Left cardiac atrium (tissue), 4 donors: Measurements from ENCODE around the gene RBPMS2. TPM values are rescaled to one million over a fixed set of nuclear protein-coding genes. Genes with fewer than 3 reads are reported as not detected.
"Not testable (repeated sequence)": the region's sequence is repeated elsewhere in the genome, so short reads cannot be mapped to it uniquely, and the experiment has no call there.

Experiments
- ATAC-seq, 2 donors: fragments of 200-7000 bp; cut with Tn5 transposase; one replicate each; pipeline ENCODE4 v1.9.1; 2020; ENCODE audit warnings: mild to moderate bottlenecking in 2 of 2, moderate library complexity in 2 of 2
- DNase-seq: peaks from one replicate; pipeline ENCODE4 v3.0.0-alpha.2; 2020
- intact Hi-C, 2 donors: fragments of 100-400 bp; cut with DNase I; formaldehyde crosslinking; loops; one replicate each; pipeline versions ENCODE4 v1.14.1 to v1.15.1; 2022 to 2023
- total RNA-seq, 2 donors: library from RNA; stranded (reverse); fragmentation: NEBNext Ultra II Directional; extraction: Animal tissue kit (Norgen Biotek cat#: 25700); gene quantifications; one replicate each; pipeline ENCODE4 v1.2.1, GENCODE V29; 2021
- donor health status: DM: no; HTN: yes; CAD: no.
- donor health status: DM: no; HTN: yes; CAD: no; lungs with severe emphysema.
- donor health status: DM: yes; HTN: yes; CAD: no.
- donor health status: Dilated cardiomyopathy.

The RBPMS2 gene
- total RNA-seq, 2 donors from 2014 or later, result 312 to 403 TPM

GRCh38 chr15:64763021-64763420 is 12.4 kb downstream of the RBPMS2 start:
- ATAC-seq, result peak; percentile 60 to 69
- DNase-seq, result no peak
- intact Hi-C loops, result no loop called here

GRCh38 chr15:64762546-64762945 is 12.8 kb downstream of the RBPMS2 start:
- intact Hi-C loops, result no loop called here
- peak; percentile 16 to 30 for ATAC-seq
- no peak for DNase-seq

DNA sequence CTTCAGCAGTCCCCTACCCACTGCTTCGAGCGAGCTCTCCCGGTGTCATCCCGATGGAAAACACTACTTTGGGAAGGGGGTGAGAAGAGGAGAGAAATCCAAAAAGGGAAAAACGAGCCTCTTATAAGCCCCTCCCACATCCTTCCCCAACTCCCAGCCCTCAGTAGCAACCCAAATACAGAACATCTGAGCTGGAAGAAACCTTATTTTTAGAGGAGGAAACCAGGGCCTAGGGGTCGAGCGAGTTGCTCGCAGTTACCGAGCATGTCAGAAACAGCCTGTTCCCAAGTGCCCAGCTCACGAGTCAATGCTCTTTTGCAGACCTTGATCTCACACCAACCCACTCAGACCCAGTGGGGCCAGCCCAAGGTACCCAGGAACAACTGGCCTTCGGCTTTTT is 14.2 kb downstream of the RBPMS2 start:
- no peak for DNase-seq
- peak in 1 of 2 donors; percentile 33 for ATAC-seq
- intact Hi-C loops, result no loop called here

GRCh38 chr15:64760056-64760455 is 15.3 kb downstream of the RBPMS2 start:
- DNase-seq (no peak), ATAC-seq (no peak)
- intact Hi-C loops, result no loop called here

DNA sequence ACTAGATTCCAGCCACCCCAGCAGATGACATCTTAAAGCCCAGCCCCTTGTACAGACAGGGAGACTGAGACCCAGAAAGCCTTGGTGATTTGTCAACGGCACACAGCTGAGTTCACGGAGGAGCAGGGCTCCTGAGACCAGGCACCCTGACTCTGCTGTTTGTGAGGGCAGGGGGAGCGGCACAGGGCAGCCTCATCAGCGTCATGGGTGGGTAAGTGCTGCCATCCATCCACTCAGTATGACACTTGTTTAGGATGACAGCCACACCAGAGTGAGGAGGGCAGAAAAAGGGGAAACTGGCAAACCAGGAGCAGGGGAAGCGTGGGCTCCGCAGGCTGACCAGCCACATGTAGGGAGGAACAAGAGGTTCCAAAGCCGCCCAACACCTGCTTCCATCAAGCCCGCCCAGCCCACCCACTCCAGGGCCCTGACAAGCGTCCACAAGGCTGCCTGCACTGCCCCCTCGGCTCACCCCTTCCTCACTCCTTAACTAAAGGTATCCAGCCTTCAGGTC is 19.9 kb downstream of the RBPMS2 start:
- DNase-seq (peak; percentile 33), ATAC-seq (peak; percentile 54 to 73)
- intact Hi-C loops, result no loop called here

- ATAC-seq, result peak in 1 of 2 donors; percentile 28
- intact Hi-C loops, result no loop called here
- DNase-seq, result no peak
Observed at GRCh38 chr15:64754663-64755426, 20.5 kb downstream of the RBPMS2 start.

- DNase-seq (no peak), ATAC-seq (no peak)
- intact Hi-C loops, result no loop called here
Observed at GRCh38 chr15:64753480-64754185, 21.8 kb downstream of the RBPMS2 start.

- no peak for ATAC-seq
- intact Hi-C loops, result no loop called here
- DNase-seq, result no peak
Observed at GRCh38 chr15:64751464-64751863, 23.9 kb downstream of the RBPMS2 start.

DNA sequence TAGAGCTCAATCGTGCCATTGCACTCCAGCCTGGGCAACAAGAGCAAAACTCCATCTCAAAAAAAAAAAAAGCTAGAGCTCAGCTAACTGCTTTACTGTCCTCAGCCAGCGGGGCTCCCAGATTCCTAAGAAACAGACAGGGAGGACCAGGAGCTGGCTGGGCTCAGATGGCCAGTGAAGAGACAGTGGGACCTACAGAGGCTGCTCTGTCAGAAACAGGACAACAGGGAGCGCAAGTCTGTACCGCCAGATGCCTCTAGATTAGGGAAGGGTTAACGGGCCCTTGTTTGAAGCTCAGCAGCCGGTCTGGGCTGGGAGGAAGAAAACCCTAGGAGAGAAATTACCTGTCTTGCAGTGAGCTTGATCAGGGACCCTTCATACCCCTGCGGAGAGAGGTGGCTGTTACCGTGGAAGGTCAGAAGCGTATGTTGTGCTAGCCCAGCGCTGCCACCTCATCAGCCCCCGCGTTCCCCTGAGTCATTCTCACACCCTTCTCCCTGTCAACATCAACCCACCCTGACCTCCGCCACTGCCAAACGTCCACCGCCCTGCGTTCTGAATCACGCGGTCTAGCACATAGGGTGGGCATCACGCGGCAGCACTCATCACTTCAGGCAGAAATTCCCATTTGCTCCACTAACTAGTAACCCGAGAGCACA is 25.3 kb downstream of the RBPMS2 start:
- intact Hi-C loops, result loop anchor here in 1 of 2 donors (5.0 kb wide), 1 partner anchor 32 kb away; no protein-coding TSS in a partner anchor
- peak; percentile 57 to 80 for ATAC-seq
- DNase-seq, result peak; percentile 71

DNA sequence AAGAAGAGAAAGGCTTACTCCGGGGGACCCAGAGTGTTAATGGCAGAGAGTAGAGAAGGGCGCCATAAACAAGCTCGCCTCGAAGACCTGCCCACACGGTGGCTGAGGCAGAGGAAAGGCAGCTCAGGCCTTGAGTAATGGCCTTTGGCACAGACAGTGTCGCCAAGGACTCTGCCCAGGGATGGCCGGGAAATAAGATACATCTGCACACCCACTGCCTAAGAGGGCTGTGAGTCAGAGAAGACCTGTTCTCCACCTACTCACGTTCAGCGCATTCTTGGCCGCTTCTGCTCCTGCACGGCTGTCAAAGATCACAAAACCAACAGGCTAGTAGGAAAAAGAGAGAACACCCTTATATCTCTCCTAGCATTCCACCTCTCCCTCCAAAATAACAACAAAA is 26.2 kb downstream of the RBPMS2 start:
- ATAC-seq (peak; percentile 51 to 81), DNase-seq (peak; percentile 36)
- intact Hi-C loops, result loop anchor here in 1 of 2 donors (5.0 kb wide), 1 partner anchor 33 kb away; no protein-coding TSS in a partner anchor

DNA sequence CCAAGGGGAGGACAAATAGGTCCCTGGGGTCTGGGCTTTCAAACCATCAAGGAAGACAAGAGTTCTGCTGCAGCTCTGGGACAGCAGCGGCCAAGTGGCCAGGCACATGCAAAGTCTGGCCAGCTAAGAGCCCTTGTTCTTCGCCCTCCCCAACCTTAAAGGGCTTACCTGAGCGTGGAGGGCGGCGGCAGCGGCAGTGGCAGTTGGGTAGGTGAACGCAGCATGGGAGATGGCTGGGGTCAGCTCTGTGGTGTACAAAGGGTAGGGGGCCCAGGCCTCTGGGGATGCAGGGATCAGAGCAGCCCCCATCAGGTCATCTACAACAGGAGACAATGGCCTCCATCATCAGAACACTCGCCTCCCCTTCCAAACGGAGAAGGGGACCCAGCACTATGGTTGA is 27.1 kb downstream of the RBPMS2 start:
- intact Hi-C loops, result loop anchor here in 1 of 2 donors (5.0 kb wide), 1 partner anchor 34 kb away; no protein-coding TSS in a partner anchor

DNA sequence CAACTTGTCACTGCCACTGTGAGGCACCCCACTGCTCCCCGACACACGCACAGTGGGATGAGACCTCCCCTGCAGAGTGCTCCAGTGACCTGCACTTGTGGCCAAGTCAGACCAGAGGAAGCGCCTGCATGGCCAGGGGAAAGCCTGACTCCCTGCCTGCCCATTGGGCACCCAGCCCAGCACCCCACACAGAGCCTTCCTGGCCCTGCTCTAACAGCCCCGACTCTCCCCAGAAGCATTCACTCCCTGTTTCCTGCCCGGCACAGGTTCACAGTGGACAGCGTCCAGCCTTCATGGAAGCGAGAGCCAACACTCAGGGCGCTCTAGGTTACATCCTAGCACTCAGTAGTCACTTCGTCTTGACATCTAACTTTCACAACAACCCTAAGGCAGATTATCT is 27.8 kb downstream of the RBPMS2 start:
- intact Hi-C loops, result loop anchor here in 1 of 2 donors (5.0 kb wide), 1 partner anchor 35 kb away; no protein-coding TSS in a partner anchor
- peak; percentile 9 to 13 for ATAC-seq
- no peak for DNase-seq

More for the DNA sequence above, 27.1 kb downstream of the RBPMS2 start:
- DNase-seq, result no peak
- ATAC-seq, result no peak

GRCh38 chr15:64746921-64747320 is 28.5 kb downstream of the RBPMS2 start:
- no peak for ATAC-seq

GRCh38 chr15:64746356-64746755 is 29.0 kb downstream of the RBPMS2 start:
- intact Hi-C loops, result loop anchor here in 1 of 2 donors (5.0 kb wide), 1 partner anchor 36 kb away; no protein-coding TSS in a partner anchor
- DNase-seq (no peak), ATAC-seq (no peak)

More at GRCh38 chr15:64746921-64747320, 28.5 kb downstream of the RBPMS2 start:
- intact Hi-C loops, result loop anchor here in 1 of 2 donors (5.0 kb wide), 1 partner anchor 35 kb away; no protein-coding TSS in a partner anchor
- DNase-seq, result no peak

DNA sequence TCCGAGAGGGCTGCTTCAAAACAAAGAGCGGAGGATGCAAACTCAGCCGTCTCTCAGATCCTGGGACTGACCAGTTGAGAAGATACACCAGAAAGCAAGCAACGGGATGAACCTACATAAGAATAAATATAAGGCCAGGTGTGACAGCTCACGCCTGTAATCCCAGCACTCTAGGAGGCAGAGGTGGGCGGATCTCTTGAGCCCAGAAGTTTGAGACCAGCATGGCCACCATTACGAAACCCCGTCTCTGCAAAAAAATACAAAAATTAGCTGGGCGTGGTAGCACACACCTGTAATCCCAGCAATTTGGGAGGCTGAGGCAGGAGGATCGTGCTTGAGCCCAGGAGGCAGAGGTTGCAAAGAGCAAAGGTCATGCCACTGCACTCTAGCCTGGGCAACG is 31.7 kb downstream of the RBPMS2 start:
- intact Hi-C loops, result no loop called here
- DNase-seq (no peak), ATAC-seq (no peak)

GRCh38 chr15:64742921-64743320 is 32.5 kb downstream of the RBPMS2 start:
- intact Hi-C loops, result no loop called here
- no peak for DNase-seq
- no peak for ATAC-seq

DNA sequence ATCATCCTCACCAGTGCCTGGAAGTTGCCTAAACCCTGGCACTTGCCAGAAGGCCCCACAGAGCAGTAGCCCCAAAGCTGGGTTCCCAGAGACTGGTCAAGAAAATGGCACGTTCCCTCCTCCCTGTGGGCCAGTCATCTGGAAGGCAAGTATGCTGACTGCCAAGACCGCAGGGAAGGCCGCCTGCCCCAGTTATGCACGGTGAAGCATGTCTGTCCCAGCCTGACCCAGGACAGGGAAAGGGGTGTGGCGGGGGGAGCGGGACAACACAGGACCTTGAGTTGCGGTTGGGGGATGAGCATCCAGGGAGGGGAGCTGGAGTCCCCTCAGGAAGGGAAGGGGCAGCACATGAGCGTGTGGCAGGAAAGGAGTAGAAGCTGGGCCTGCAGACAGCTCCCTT is 33.0 kb downstream of the RBPMS2 start:
- intact Hi-C loops, result no loop called here

DNA sequence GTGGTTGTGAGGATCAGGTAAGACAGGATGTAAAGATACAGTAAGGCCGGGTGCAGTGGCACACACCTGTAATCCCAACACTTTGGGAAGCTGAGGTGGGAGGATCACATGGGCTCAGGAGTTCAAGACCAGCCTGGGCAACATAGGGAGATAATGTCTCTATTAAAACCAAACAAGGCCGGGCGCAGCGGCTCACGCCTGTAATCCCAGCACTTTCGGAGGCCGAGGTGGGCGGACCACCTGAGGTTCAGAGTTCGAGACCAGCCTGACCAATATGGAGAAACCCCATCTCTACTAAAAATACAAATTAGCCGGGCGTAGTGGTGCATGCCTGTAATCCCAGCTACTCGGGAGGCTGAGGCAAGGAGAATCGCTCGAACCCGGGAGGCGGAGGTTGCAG is 33.7 kb downstream of the RBPMS2 start:
- DNase-seq, intact Hi-C loops, ATAC-seq: not testable (repeated sequence)

More for the DNA sequence above, 33.0 kb downstream of the RBPMS2 start:
- no peak for DNase-seq
- peak; percentile 4 to 56 for ATAC-seq
